Astrocyte (in vitro differentiated cells and primary cell): ENCODE data around the gene FCN3. TPM values are rescaled to one million over a fixed set of nuclear protein-coding genes. Genes with fewer than 3 reads are reported as not detected.

ENCODE experiments used
- DNase-seq: peaks from one replicate; pipeline ENCODE4 v3.0.0-alpha.2; 2010; ENCODE audit warnings: low read depth
- FAIRE-seq: peaks from 2 replicates; lab custom pipeline; 2011; peaks lifted over from hg19 to GRCh38; lab: Jason Lieb, UNC
- H2AFZ ChIP-seq: 2 replicates; pipeline ENCODE4 v1.6.0; 2012; ENCODE audit warnings: low read depth, low read length, inconsistent platforms
- H3K27ac ChIP-seq: 2 replicates; pipeline ENCODE4 v1.5.1; 2011; ENCODE audit warnings: low read depth, low read length, inconsistent platforms
- H3K27me3 ChIP-seq: 2 replicates; pipeline ENCODE4 v1.6.0; 2011; ENCODE audit warnings: low read length, inconsistent platforms; ENCODE audit not compliant: insufficient read depth
- H3K36me3 ChIP-seq: 2 replicates; pipeline ENCODE4 v1.5.1; 2011; ENCODE audit warnings: low read length, inconsistent platforms; ENCODE audit not compliant: insufficient read depth
- H3K4me1 ChIP-seq: 2 replicates; pipeline ENCODE4 v1.5.1; 2011; ENCODE audit warnings: low read length, inconsistent platforms; ENCODE audit not compliant: insufficient read depth
- H3K4me2 ChIP-seq: 2 replicates; pipeline ENCODE4 v1.6.0; 2012; ENCODE audit warnings: low read length, inconsistent platforms
- H3K4me3 ChIP-seq: 2 replicates; pipeline ENCODE4 v1.5.1; 2011; ENCODE audit warnings: low read depth, mild to moderate bottlenecking, low read length, inconsistent platforms; ENCODE audit not compliant: insufficient read depth
- H3K79me2 ChIP-seq: 2 replicates; pipeline ENCODE4 v1.6.0; 2012; ENCODE audit warnings: mild to moderate bottlenecking, low read length, inconsistent platforms; ENCODE audit not compliant: insufficient read depth
- H3K9ac ChIP-seq: 2 replicates; pipeline ENCODE4 v1.6.0; 2012; ENCODE audit warnings: mild to moderate bottlenecking, low read length, inconsistent platforms
- H3K9me3 ChIP-seq: 2 replicates; pipeline ENCODE4 v1.5.1; 2012; ENCODE audit warnings: low read depth, mild to moderate bottlenecking, low read length, inconsistent platforms; ENCODE audit not compliant: insufficient read depth
- H4K20me1 ChIP-seq: 2 replicates; pipeline ENCODE4 v1.6.0; 2012; ENCODE audit warnings: low read length, inconsistent platforms; ENCODE audit not compliant: insufficient read depth
- H3K27ac Mint-ChIP-seq: one replicate; pipeline ENCODE4 v1.8.0; 2021; ENCODE audit warnings: mild to moderate bottlenecking, mixed read lengths; ENCODE audit not compliant: unreplicated experiment
- H3K27me3 Mint-ChIP-seq: one replicate; pipeline ENCODE4 v1.8.0; 2021; ENCODE audit warnings: low read depth, mixed read lengths; ENCODE audit not compliant: unreplicated experiment
- H3K36me3 Mint-ChIP-seq: one replicate; pipeline ENCODE4 v1.8.0; 2021; ENCODE audit warnings: low read depth, mixed read lengths; ENCODE audit not compliant: unreplicated experiment
- H3K4me1 Mint-ChIP-seq: one replicate; pipeline ENCODE4 v1.8.0; 2021; ENCODE audit warnings: low read depth, mixed read lengths; ENCODE audit not compliant: unreplicated experiment
- H3K4me3 Mint-ChIP-seq: one replicate; pipeline ENCODE4 v1.8.0; 2021; ENCODE audit warnings: mild to moderate bottlenecking, moderate library complexity, mixed read lengths; ENCODE audit not compliant: unreplicated experiment
- H3K9me3 Mint-ChIP-seq: one replicate; pipeline ENCODE4 v1.8.0; 2021; ENCODE audit warnings: mild to moderate bottlenecking, mixed read lengths; ENCODE audit not compliant: unreplicated experiment
- EZH2 ChIP-seq: IDR thresholded peaks from 2 replicates; pipeline ENCODE4 v1.6.1; 2012; ENCODE audit warnings: mild to moderate bottlenecking, low read length, inconsistent platforms; ENCODE audit not compliant: insufficient read depth
- total RNA-seq: library from RNA; stranded (reverse); gene quantifications from 2 replicates; pipeline ENCODE4 v1.2.1, GENCODE V29; 2021
- TF ChIP-seq, protein P1 (sequence below): IDR thresholded peaks from 2 replicates; pipeline ENCODE4 v1.5.1; 2011; ENCODE audit warnings: low read depth, mild to moderate bottlenecking, inconsistent platforms, low read length, moderate library complexity; ENCODE audit not compliant: insufficient read depth

Gene FCN3
- total RNA-seq, 1 donor from 2014 or later = not detected

DNA sequence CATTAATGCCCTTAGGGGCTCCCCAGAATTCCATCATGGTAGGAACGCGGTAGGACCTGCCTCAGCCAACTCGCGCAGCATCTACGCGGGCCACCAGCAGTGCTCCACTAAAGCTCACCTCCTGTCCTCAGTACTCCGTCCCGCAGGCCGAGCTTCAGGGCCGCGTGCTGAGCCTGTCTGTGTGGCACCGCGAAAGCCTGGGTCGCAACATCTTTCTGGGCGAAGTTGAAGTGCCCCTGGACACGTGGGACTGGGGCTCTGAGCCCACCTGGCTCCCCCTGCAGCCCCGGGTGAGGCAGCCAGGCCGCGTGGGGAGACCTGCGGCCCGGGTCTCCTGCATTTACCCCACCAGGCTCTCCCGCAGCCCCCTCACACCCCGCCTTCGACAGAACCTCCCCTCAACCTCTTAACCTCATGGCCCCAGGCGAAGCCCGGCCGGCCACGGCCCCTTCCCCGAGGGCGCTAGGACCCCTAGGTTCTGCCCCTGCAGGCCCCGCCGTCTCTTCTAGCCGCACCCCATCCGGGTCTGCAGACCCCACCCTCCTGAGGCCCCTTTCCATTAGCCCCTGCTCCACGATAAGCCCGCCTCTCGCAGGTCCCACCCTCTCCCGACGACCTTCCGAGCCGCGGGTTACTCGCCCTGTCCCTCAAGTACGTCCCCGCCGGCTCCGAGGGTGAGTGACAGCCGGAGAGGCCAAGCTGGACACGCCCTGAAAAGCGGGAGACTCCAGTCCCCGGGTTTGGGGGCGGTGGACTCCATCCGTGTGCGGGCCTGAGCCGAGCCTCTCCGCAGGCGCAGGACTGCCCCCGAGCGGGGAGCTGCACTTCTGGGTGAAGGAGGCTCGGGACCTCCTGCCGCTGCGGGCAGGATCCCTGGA, 23.7 kb downstream of the FCN3 start:
- peak; percentile 7 for DNase-seq

DNA sequence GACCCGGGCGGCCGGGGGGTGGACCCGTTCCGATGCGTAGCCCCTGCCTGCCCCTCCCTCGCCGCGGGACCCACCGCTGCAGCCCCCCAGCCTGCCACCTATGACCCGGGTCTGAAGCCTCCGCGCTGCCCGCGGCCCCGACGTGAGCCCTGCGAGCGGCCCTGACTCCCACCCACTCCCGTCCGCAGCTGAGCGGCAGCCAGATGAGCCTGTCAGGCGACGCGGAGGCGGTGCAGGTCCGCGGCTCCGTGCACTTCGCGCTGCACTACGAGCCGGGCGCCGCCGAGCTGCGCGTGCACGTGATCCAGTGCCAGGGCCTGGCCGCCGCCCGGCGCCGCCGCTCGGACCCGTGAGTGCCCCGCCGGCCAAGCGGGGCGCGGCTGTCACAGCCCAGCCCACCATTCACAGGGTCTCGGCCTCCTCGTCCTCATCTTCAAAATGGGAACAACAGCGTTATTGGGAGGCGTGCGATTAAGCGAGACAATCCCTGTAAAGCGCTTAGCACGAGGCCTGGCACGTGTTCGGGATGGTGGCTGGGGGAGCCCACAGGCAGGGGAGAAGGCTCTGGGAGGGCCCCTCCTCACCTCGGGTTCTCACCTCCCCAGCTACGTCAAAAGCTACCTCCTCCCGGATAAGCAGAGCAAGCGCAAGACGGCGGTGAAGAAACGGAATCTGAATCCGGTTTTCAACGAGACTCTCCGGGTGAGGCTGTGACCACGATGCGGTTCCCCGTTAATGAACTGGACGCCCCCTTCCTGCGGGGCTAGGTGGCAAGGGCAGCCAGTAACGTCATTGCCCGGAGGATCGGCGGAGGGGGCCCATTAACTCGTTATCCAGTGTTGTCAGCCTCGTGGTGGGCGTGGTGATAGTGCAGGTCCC, 24.6 kb downstream of the FCN3 start:
- Histone ChIP-seq H3K79me2 (no peaks in the 10 kb centered on the region), H4K20me1 (no peaks in the 10 kb centered on the region), H3K27ac (no peak overlapping the region), H3K4me3 (peak overlapping the region; percentile 21), H3K27me3 (peaks cover 5% of the 10 kb centered on the region), H3K9ac (peak overlapping the region; percentile 12), H3K36me3 (no peaks in the 10 kb centered on the region), H3K9me3 (no peaks in the 10 kb centered on the region), H2AFZ (peak overlapping the region; percentile 80), H3K4me1 (peaks cover 15% of the 10 kb centered on the region), H3K4me2 (peak overlapping the region; percentile 78)
- H3K36me3 Mint-ChIP-seq = peaks cover 4% of the 10 kb centered on the region
- peaks cover 4% of the 10 kb centered on the region for H3K4me1 Mint-ChIP-seq
- DNase-seq (peak; percentile 66), FAIRE-seq (no peak)
- H3K27me3 Mint-ChIP-seq = peaks cover 2% of the 10 kb centered on the region
- no peak overlapping the region for H3K27ac Mint-ChIP-seq
- TF ChIP-seq EZH2 = no peak
- TF ChIP-seq, protein P1, sequence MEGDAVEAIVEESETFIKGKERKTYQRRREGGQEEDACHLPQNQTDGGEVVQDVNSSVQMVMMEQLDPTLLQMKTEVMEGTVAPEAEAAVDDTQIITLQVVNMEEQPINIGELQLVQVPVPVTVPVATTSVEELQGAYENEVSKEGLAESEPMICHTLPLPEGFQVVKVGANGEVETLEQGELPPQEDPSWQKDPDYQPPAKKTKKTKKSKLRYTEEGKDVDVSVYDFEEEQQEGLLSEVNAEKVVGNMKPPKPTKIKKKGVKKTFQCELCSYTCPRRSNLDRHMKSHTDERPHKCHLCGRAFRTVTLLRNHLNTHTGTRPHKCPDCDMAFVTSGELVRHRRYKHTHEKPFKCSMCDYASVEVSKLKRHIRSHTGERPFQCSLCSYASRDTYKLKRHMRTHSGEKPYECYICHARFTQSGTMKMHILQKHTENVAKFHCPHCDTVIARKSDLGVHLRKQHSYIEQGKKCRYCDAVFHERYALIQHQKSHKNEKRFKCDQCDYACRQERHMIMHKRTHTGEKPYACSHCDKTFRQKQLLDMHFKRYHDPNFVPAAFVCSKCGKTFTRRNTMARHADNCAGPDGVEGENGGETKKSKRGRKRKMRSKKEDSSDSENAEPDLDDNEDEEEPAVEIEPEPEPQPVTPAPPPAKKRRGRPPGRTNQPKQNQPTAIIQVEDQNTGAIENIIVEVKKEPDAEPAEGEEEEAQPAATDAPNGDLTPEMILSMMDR = no peak
- no peaks in the 10 kb centered on the region for H3K9me3 Mint-ChIP-seq
- H3K4me3 Mint-ChIP-seq = no peak overlapping the region

More for the DNA sequence above, 23.7 kb downstream of the FCN3 start:
- H4K20me1 ChIP-seq = no peaks in the 10 kb centered on the region
- no peak overlapping the region for H3K4me3 ChIP-seq
- H3K4me1 ChIP-seq = peaks cover 15% of the 10 kb centered on the region
- no peaks in the 10 kb centered on the region for H3K9me3 ChIP-seq
- no peak for FAIRE-seq
- no peak overlapping the region for H3K27ac ChIP-seq
- H3K27ac Mint-ChIP-seq = no peak overlapping the region
- H3K27me3 ChIP-seq = peaks cover 5% of the 10 kb centered on the region
- no peak overlapping the region for H3K9ac ChIP-seq
- H3K36me3 Mint-ChIP-seq = peaks cover 9% of the 10 kb centered on the region
- peaks cover 4% of the 10 kb centered on the region for H3K4me1 Mint-ChIP-seq
- H2AFZ ChIP-seq = peak overlapping the region; percentile 80
- H3K36me3 ChIP-seq = peaks cover under 1% of the 10 kb centered on the region
- no peak for TF ChIP-seq EZH2
- TF ChIP-seq, protein P1 = no peak
- H3K4me2 ChIP-seq = peak overlapping the region; percentile 78
- no peak overlapping the region for H3K4me3 Mint-ChIP-seq
- no peaks in the 10 kb centered on the region for H3K9me3 Mint-ChIP-seq
- peaks cover 4% of the 10 kb centered on the region for H3K27me3 Mint-ChIP-seq
- no peaks in the 10 kb centered on the region for H3K79me2 ChIP-seq
